ENCODE measurements around the gene ZRANB3. TPM values are rescaled to one million over a fixed set of nuclear protein-coding genes. Genes with fewer than 3 reads are reported as not detected.

The ZRANB3 gene
- total and polyA plus RNA-seq, 2 donors (not counting 3 experiments of a cell fraction or from before 2014, with no cell fraction given), result 2.2 to 6.0 TPM

GRCh38 chr2:135163306-135163705 lies 367.7 kb downstream of the ZRANB3 start:
- Histone ChIP-seq H4K20me1 (replicated peaks; ENCODE audit: control insufficient read depth, extremely low read depth, insufficient read depth, low read length) (no peaks in the 10 kb centered on the region), H3K4me1 (ENCODE audit: control insufficient read depth, extremely low read depth, insufficient read depth, low read length) (no peaks in the 10 kb centered on the region), H3K36me3 (ENCODE audit: control insufficient read depth in 2 of 2, extremely low read depth in 1 of 2, insufficient read depth in 2 of 2, low read length in 2 of 2) (peaks cover 4 to 6% of the 10 kb centered on the region in 2 experiments), H3K27ac (ENCODE audit: insufficient read depth, low read depth, low read length) (no peak overlapping the region), H3K9me3 (replicated peaks; ENCODE audit: control insufficient read depth, insufficient read depth, low read length) (no peaks in the 10 kb centered on the region), H3K9ac (replicated peaks; ENCODE audit: extremely low read depth, insufficient read depth, low read length) (no peak overlapping the region), H3K4me3 (replicated peaks in 1 of 3; ENCODE audit: insufficient read depth in 1 of 3, low read depth in 1 of 3, low read length in 3 of 3) (no peak overlapping the region), H3K4me2 (ENCODE audit: insufficient read depth, low read length) (no peak overlapping the region), H3K79me2 (ENCODE audit: control insufficient read depth, insufficient read depth, low read length) (peaks cover 2% of the 10 kb centered on the region), H2AFZ (ENCODE audit: low read depth, low read length) (no peak overlapping the region), H3K9me1 (replicated peaks; ENCODE audit: control insufficient read depth, extremely low read depth, insufficient read depth, low read length) (no peaks in the 10 kb centered on the region), H3K27me3 (ENCODE audit: control insufficient read depth in 2 of 2, insufficient read depth in 2 of 2, low read length in 2 of 2) (no peaks in the 10 kb centered on the region)
- no peak for DNase-seq (ENCODE audit: low read depth, low spot score)
- no TSS peak for BruUV-seq (replicated peaks)
- no peak for FAIRE-seq
- POLR2A ChIA-PET, result no interaction called here
- TF ChIP-seq JUN (IDR thresholded peaks at IDR 0.05; ENCODE audit: borderline replicate concordance, insufficient read depth, insufficient read length, low read depth) (no peak), CTCF (IDR thresholded peaks at IDR 0.05; ENCODE audit: extremely low read depth in 1 of 2, insufficient read depth in 1 of 2, low read depth in 1 of 2, low read length in 2 of 2) (no peak), POLR2A (IDR thresholded peaks at IDR 0.05; ENCODE audit: low read depth, low read length) (no peak), EZH2 (IDR thresholded peaks at IDR 0.05; ENCODE audit: borderline replicate concordance, low read depth, low read length, severe bottlenecking) (no peak), POLR2AphosphoS5 (IDR thresholded peaks at IDR 0.05; ENCODE audit: insufficient read depth, low read depth, low read length) (no peak), GATA2 (IDR thresholded peaks at IDR 0.05; ENCODE audit: insufficient read depth, insufficient read length, low read depth, low read length) (no peak), FOS (IDR thresholded peaks at IDR 0.05; ENCODE audit: borderline replicate concordance, insufficient read depth, low read length) (no peak), MAX (IDR thresholded peaks at IDR 0.05; ENCODE audit: insufficient read depth, insufficient read length) (no peak), MYC (IDR thresholded peaks at IDR 0.05; ENCODE audit: low read depth, low read length) (no peak)
- dilution Hi-C loops (cut with MboI; ENCODE audit: extremely low pct_ligation_motif_present, low sequenced_read_pairs), result no loop called here
- intact Hi-C loops (cut with micrococcal nuclease), result loop anchor here (10.0 kb wide), 1 partner anchor 159 kb away; no protein-coding TSS in a partner anchor
- CTCF ChIA-PET, result interaction anchor here (0.5 to 1.6 kb wide), 3 partner anchors 9 to 547 kb away, joined by 3 to 7 read pairs (median 3); no protein-coding TSS in a partner anchor

All from endothelial cell of umbilical vein (primary cell).